ENCODE data around the gene LGMN. TPM values are rescaled to one million over a fixed set of nuclear protein-coding genes. Genes with fewer than 3 reads are reported as not detected.

LGMN gene
- total and polyA plus RNA-seq, 12 donors, result 82.2 to 211 (median 103) TPM

- Histone ChIP-seq H3K4me3 (no peak overlapping the region), H3K36me3 (peaks cover 0 to 31% (median 4%) of the 10 kb centered on the region in 9 donors), H3K4me1 (peaks cover 0 to 61% (median 30%) of the 10 kb centered on the region in 9 donors), H3K27ac (peak overlapping the region in 7 of 10 donors; percentile 15 to 85 (median 77)), H3K27me3 (no peaks in the 10 kb centered on the region), H3K9me3 (peaks cover 0 to 3% (median 0%) of the 10 kb centered on the region in 11 donors)
- DNase-seq (peak; percentile 52 to 62), ATAC-seq (peak; percentile 26 to 81 (median 56))
- intact Hi-C loops (cut with DNase I), result no loop called here
- 79 to 84% methylated on average over 12 of the region's 12 CpGs for WGBS, 2 donors
- no peak for TF ChIP-seq CTCF (IDR thresholded peaks at IDR 0.05)
These were observed 22.1 kb downstream of the LGMN start for GRCh38 chr14:92726135-92726932.

- Histone ChIP-seq H3K4me3 (peak overlapping the region in 1 of 10 donors; percentile 2), H3K27ac (peak overlapping the region; percentile 0 to 85 (median 68)), H3K27me3 (no peaks in the 10 kb centered on the region), H3K9me3 (peaks cover 0 to 4% (median 0%) of the 10 kb centered on the region in 11 donors), H3K4me1 (peaks cover 0 to 62% (median 39%) of the 10 kb centered on the region in 9 donors), H3K36me3 (peaks cover 0 to 21% (median 0%) of the 10 kb centered on the region in 9 donors)
- no peak for TF ChIP-seq CTCF (IDR thresholded peaks at IDR 0.05)
- DNase-seq (peak in 1 of 2 donors; percentile 45), ATAC-seq (peak; percentile 39 to 89 (median 73))
- intact Hi-C loops (cut with DNase I), result no loop called here
- 50 to 64% methylated on average over 14 of the region's 14 CpGs for WGBS, 2 donors
These were observed 23.7 kb downstream of the LGMN start for GRCh38 chr14:92724516-92725340.

- H3K4me3 ChIP-seq, result no peak overlapping the region
- 69 to 81% methylated on average over 5 of the region's 5 CpGs for WGBS, 2 donors
- peaks cover 0 to 41% (median 27%) of the 10 kb centered on the region in 9 donors for H3K4me1 ChIP-seq
- peaks cover 0 to 4% (median 0%) of the 10 kb centered on the region in 11 donors for H3K9me3 ChIP-seq
- intact Hi-C loops (cut with DNase I), result no loop called here
- TF ChIP-seq CTCF (IDR thresholded peaks at IDR 0.05), result no peak
- ATAC-seq (peak in 1 of 8 donors; percentile 53), DNase-seq (no peak)
- peaks cover 0 to 46% (median 0%) of the 10 kb centered on the region in 9 donors for H3K36me3 ChIP-seq
- no peaks in the 10 kb centered on the region for H3K27me3 ChIP-seq
- peak overlapping the region in 6 of 10 donors; percentile 3 to 44 (median 18) for H3K27ac ChIP-seq
These were observed 28.5 kb downstream of the LGMN start for GRCh38 chr14:92719890-92720323.

- TF ChIP-seq CTCF (IDR thresholded peaks at IDR 0.05), result no peak
- WGBS, 2 donors, result 72 to 73% methylated on average over 2 of the region's 2 CpGs
- H3K9me3 ChIP-seq, result peaks cover 0 to 4% (median 0%) of the 10 kb centered on the region in 11 donors
These were observed 29.0 kb downstream of the LGMN start for GRCh38 chr14:92719421-92719820.

More at GRCh38 chr14:92719421-92719820, 29.0 kb downstream of the LGMN start:
- peak overlapping the region in 5 of 10 donors; percentile 5 to 44 (median 29) for H3K27ac ChIP-seq
- H3K4me3 ChIP-seq, result no peak overlapping the region
- no peak for DNase-seq
- H3K27me3 ChIP-seq, result no peaks in the 10 kb centered on the region
- H3K36me3 ChIP-seq, result peaks cover 0 to 45% (median 0%) of the 10 kb centered on the region in 9 donors
- H3K4me1 ChIP-seq, result peaks cover 0 to 36% (median 23%) of the 10 kb centered on the region in 9 donors
- peak in 1 of 8 donors; percentile 58 for ATAC-seq
- intact Hi-C loops (cut with DNase I), result no loop called here

Data from heart right ventricle (tissue), 16 donors.